Measurements from ENCODE around the gene NR2F1-AS1. TPM values are rescaled to one million over a fixed set of nuclear protein-coding genes. Genes with fewer than 3 reads are reported as not detected.
A peak's percentile ranks its signal among the peaks of the same experiment; 100 is the strongest.

Gene NR2F1-AS1
- total RNA-seq, 1 experiment from 2014 or later, result 27.0 TPM

DNA sequence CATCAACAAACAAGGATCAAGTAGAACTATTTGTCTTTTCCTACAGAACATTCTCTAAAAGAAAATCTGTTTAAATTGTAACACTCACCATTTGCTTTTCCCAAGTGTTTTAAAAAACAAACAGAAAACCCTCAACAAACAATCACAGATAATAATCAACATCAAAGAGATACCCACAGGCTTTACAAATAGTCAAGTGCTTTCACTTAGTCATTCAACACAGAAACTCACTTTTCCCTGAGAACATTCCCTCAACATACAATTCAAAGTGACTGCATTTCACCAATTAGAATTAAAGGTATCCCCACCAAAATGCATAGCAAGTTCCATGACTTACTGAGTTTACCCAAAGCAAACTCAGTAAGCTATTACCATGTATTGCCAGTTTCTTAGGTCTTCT is 144.9 kb downstream of the NR2F1-AS1 start:
- Histone ChIP-seq H3K4me3 (ENCODE audit: low read depth in 2 of 2, low read length in 2 of 2) (no peak overlapping the region), H3K9me3 (ENCODE audit: control insufficient read depth, insufficient read depth, low read depth, low read length) (no peaks in the 10 kb centered on the region), H3K27ac (ENCODE audit: low read length) (no peak overlapping the region), H3K4me1 (ENCODE audit: control insufficient read depth, insufficient read depth, low read length) (no peaks in the 10 kb centered on the region), H3K36me3 (ENCODE audit: control insufficient read depth, insufficient read depth, low read length) (no peaks in the 10 kb centered on the region), H3K27me3 (ENCODE audit: control insufficient read depth, insufficient read depth, low read length) (no peaks in the 10 kb centered on the region)
- DNase-seq (ENCODE audit: low read depth, low spot score), result no peak
- in situ Hi-C loops (cut with HindIII; ENCODE audit: low pct_unique_long_range_greater_than_20kb, low sequenced_read_pairs) (no loop called here), intact Hi-C loops (cut with micrococcal nuclease; ENCODE audit: unreplicated experiment) (no loop called here)
- ChIA-PET CTCF (no interaction called here), POLR2A (no interaction called here)
- no peak for ATAC-seq
- TF ChIP-seq TCF7L2 (IDR thresholded peaks at IDR 0.05; ENCODE audit: low read depth, low read length) (no peak), POLR2AphosphoS5 (IDR thresholded peaks at IDR 0.05; ENCODE audit: low read depth, low read length) (no peak), SIN3A (IDR thresholded peaks at IDR 0.05; ENCODE audit: borderline replicate concordance, insufficient read depth, low read depth, low read length) (no peak)
- TF ChIP-seq, protein P1, sequence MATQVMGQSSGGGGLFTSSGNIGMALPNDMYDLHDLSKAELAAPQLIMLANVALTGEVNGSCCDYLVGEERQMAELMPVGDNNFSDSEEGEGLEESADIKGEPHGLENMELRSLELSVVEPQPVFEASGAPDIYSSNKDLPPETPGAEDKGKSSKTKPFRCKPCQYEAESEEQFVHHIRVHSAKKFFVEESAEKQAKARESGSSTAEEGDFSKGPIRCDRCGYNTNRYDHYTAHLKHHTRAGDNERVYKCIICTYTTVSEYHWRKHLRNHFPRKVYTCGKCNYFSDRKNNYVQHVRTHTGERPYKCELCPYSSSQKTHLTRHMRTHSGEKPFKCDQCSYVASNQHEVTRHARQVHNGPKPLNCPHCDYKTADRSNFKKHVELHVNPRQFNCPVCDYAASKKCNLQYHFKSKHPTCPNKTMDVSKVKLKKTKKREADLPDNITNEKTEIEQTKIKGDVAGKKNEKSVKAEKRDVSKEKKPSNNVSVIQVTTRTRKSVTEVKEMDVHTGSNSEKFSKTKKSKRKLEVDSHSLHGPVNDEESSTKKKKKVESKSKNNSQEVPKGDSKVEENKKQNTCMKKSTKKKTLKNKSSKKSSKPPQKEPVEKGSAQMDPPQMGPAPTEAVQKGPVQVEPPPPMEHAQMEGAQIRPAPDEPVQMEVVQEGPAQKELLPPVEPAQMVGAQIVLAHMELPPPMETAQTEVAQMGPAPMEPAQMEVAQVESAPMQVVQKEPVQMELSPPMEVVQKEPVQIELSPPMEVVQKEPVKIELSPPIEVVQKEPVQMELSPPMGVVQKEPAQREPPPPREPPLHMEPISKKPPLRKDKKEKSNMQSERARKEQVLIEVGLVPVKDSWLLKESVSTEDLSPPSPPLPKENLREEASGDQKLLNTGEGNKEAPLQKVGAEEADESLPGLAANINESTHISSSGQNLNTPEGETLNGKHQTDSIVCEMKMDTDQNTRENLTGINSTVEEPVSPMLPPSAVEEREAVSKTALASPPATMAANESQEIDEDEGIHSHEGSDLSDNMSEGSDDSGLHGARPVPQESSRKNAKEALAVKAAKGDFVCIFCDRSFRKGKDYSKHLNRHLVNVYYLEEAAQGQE (IDR thresholded peaks at IDR 0.05; ENCODE audit: insufficient read depth in 1 of 2, low read depth in 2 of 2, low read length in 1 of 2), result no peak
- TF ChIP-seq, protein P2, sequence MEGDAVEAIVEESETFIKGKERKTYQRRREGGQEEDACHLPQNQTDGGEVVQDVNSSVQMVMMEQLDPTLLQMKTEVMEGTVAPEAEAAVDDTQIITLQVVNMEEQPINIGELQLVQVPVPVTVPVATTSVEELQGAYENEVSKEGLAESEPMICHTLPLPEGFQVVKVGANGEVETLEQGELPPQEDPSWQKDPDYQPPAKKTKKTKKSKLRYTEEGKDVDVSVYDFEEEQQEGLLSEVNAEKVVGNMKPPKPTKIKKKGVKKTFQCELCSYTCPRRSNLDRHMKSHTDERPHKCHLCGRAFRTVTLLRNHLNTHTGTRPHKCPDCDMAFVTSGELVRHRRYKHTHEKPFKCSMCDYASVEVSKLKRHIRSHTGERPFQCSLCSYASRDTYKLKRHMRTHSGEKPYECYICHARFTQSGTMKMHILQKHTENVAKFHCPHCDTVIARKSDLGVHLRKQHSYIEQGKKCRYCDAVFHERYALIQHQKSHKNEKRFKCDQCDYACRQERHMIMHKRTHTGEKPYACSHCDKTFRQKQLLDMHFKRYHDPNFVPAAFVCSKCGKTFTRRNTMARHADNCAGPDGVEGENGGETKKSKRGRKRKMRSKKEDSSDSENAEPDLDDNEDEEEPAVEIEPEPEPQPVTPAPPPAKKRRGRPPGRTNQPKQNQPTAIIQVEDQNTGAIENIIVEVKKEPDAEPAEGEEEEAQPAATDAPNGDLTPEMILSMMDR (IDR thresholded peaks at IDR 0.05), result no peak
- no TSS peak for BruUV-seq (replicated peaks)

DNA sequence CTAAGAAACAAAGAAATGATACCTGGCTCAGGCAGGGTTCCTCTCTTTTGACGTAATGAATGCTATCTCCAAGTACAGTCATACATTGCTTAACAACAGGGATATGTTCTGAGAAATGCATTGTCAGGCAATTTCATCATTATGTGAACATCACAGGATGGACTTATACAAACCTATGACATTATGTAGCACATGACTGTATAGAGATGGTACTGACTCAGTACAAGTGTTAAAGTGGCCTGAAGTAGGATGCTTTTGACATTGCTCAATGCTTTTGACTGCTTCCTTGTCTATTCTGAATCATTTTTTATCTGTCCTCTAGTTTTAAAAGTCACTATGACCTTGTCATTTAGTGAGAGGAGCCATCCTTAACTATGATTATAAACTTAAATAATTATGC is 147.6 kb downstream of the NR2F1-AS1 start:
- H3K9me3 ChIP-seq (ENCODE audit: control insufficient read depth, insufficient read depth, low read depth, low read length), result no peaks in the 10 kb centered on the region
- ATAC-seq, result no peak
- TF ChIP-seq POLR2AphosphoS5 (IDR thresholded peaks at IDR 0.05; ENCODE audit: low read depth, low read length), result no peak
- no peak for TF ChIP-seq TCF7L2 (IDR thresholded peaks at IDR 0.05; ENCODE audit: low read depth, low read length)
- TF ChIP-seq SIN3A (IDR thresholded peaks at IDR 0.05; ENCODE audit: borderline replicate concordance, insufficient read depth, low read depth, low read length), result no peak
- TF ChIP-seq, protein P1 (IDR thresholded peaks at IDR 0.05; ENCODE audit: insufficient read depth in 1 of 2, low read depth in 2 of 2, low read length in 1 of 2), result no peak
- TF ChIP-seq, protein P2 (IDR thresholded peaks at IDR 0.05), result no peak
- ChIA-PET POLR2A (no interaction called here), CTCF (no interaction called here)
- intact Hi-C loops (cut with micrococcal nuclease; ENCODE audit: unreplicated experiment), result no loop called here
- H3K27ac ChIP-seq (ENCODE audit: low read length), result no peak overlapping the region
- H3K27me3 ChIP-seq (ENCODE audit: control insufficient read depth, insufficient read depth, low read length), result no peaks in the 10 kb centered on the region
- H3K36me3 ChIP-seq (ENCODE audit: control insufficient read depth, insufficient read depth, low read length), result no peaks in the 10 kb centered on the region
- in situ Hi-C loops (cut with HindIII; ENCODE audit: low pct_unique_long_range_greater_than_20kb, low sequenced_read_pairs), result no loop called here
- BruUV-seq (replicated peaks), result no TSS peak
- no peak overlapping the region for H3K4me3 ChIP-seq (ENCODE audit: low read depth in 2 of 2, low read length in 2 of 2)
- peak; percentile 70 for DNase-seq (ENCODE audit: low read depth, low spot score)
- H3K4me1 ChIP-seq (ENCODE audit: control insufficient read depth, insufficient read depth, low read length), result no peaks in the 10 kb centered on the region

All from Panc1 (cell line).